CD14-positive monocyte (primary cell): ENCODE measurements around the gene CREBBP. TPM values are rescaled to one million over a fixed set of nuclear protein-coding genes. Genes with fewer than 3 reads are reported as not detected.

ENCODE experiments used
- DNase-seq, 3 donors: peaks; one replicate each; pipeline ENCODE4 v3.0.0-alpha.2; 2011 to 2022
- H2AFZ ChIP-seq: 2 replicates; pipeline ENCODE4 v1.6.0; 2012; ENCODE audit warnings: mild to moderate bottlenecking, low read depth, low read length, inconsistent platforms; ENCODE audit not compliant: insufficient read depth, poor library complexity, severe bottlenecking
- H3K27ac ChIP-seq, 2 donors: 1 replicate in 1 of 2; 2 replicates in 1 of 2; pipeline ENCODE4 v1.5.1; 2012 to 2013; ENCODE audit warnings: low read length in 2 of 2, control low read depth in 1 of 2, inconsistent platforms in 1 of 2, low read depth in 1 of 2, mild to moderate bottlenecking in 1 of 2
- H3K27me3 ChIP-seq, 2 donors: one replicate each; pipeline versions ENCODE4 v1.6.0 to v1.6.1; 2011 to 2013; ENCODE audit warnings: low read length in 2 of 2; ENCODE audit not compliant: control insufficient read depth in 2 of 2, insufficient read depth in 2 of 2
- H3K36me3 ChIP-seq, 2 donors: replicated peaks in 1 of 2; 1 replicate in 1 of 2; 2 replicates in 1 of 2; pipeline versions ENCODE4 v1.5.1 to v1.6.1; 2012 to 2013; ENCODE audit warnings: low read length in 2 of 2, control low read depth in 1 of 2, inconsistent platforms in 1 of 2, mild to moderate bottlenecking in 1 of 2; ENCODE audit not compliant: insufficient read depth in 2 of 2, control insufficient read depth in 1 of 2
- H3K4me1 ChIP-seq, 2 donors: 1 replicate in 1 of 2; 2 replicates in 1 of 2; pipeline versions ENCODE4 v1.5.1 to v1.6.1; 2012 to 2013; ENCODE audit warnings: low read length in 2 of 2, control low read depth in 1 of 2, inconsistent platforms in 1 of 2, mild to moderate bottlenecking in 1 of 2, moderate library complexity in 1 of 2; ENCODE audit not compliant: insufficient read depth in 2 of 2, control insufficient read depth in 1 of 2
- H3K4me2 ChIP-seq: replicated peaks from 2 replicates; pipeline ENCODE3; 2012; ENCODE audit warnings: low read length, moderate library complexity, mild to moderate bottlenecking; ENCODE audit not compliant: poor library complexity, severe bottlenecking; ENCODE audit errors: extremely low read depth
- H3K4me3 ChIP-seq, 3 experiments: fragments of 200-600 bp in 1 of 3; sonication (generic) in 1 of 3; replicated peaks in 1 of 3; 1 replicate in 2 of 3; 2 replicates in 1 of 3; pipeline ENCODE4 v1.5.1; 2011 to 2013; ENCODE audit warnings: low read length in 3 of 3, mild to moderate bottlenecking in 3 of 3, control low read depth in 2 of 3, low read depth in 2 of 3, inconsistent platforms in 1 of 3, moderate library complexity in 1 of 3
- H3K79me2 ChIP-seq: 2 replicates; pipeline ENCODE4 v1.6.0; 2012; ENCODE audit warnings: mild to moderate bottlenecking, control low read depth, inconsistent platforms, low read length, moderate library complexity; ENCODE audit not compliant: insufficient read depth
- H3K9ac ChIP-seq: 2 replicates; pipeline ENCODE4 v1.6.0; 2017; ENCODE audit warnings: low read length, mild to moderate bottlenecking; ENCODE audit not compliant: insufficient read depth, poor library complexity, severe bottlenecking
- H3K9me3 ChIP-seq, 2 donors: replicated peaks in 1 of 2; 1 replicate in 1 of 2; 2 replicates in 1 of 2; pipeline versions ENCODE4 v1.5.1 to v1.6.1; 2012 to 2013; ENCODE audit warnings: low read length in 2 of 2, control low read depth in 1 of 2; ENCODE audit not compliant: control insufficient read depth in 1 of 2, insufficient read depth in 1 of 2
- H4K20me1 ChIP-seq: 2 replicates; pipeline ENCODE4 v1.6.0; 2012; ENCODE audit warnings: mild to moderate bottlenecking, low read length, control low read depth, moderate library complexity; ENCODE audit not compliant: insufficient read depth
- H3K27ac Mint-ChIP-seq, 7 donors: one replicate each; pipeline ENCODE4 v1.8.0; 2020; ENCODE audit warnings: mild to moderate bottlenecking in 7 of 7, mixed read lengths in 7 of 7, moderate library complexity in 6 of 7, inconsistent platforms in 2 of 7
- H3K27me3 Mint-ChIP-seq, 3 donors: one replicate each; pipeline ENCODE4 v1.8.0; 2021 to 2022; ENCODE audit warnings: low read depth in 3 of 3, mild to moderate bottlenecking in 3 of 3, mixed read lengths in 3 of 3, moderate library complexity in 3 of 3, inconsistent platforms in 1 of 3
- H3K36me3 Mint-ChIP-seq, 2 donors: one replicate each; pipeline ENCODE4 v1.8.0; 2020; ENCODE audit warnings: mixed read lengths in 2 of 2, inconsistent platforms in 1 of 2, mild to moderate bottlenecking in 1 of 2
- H3K4me1 Mint-ChIP-seq: one replicate; pipeline ENCODE4 v1.8.0; 2020; ENCODE audit warnings: mild to moderate bottlenecking, mixed read lengths
- H3K4me3 Mint-ChIP-seq, 2 donors: one replicate each; pipeline ENCODE4 v1.8.0; 2020; ENCODE audit warnings: mild to moderate bottlenecking in 2 of 2, mixed read lengths in 2 of 2, moderate library complexity in 1 of 2
- H3K9me3 Mint-ChIP-seq, 7 donors: one replicate each; pipeline ENCODE4 v1.8.0; 2020 to 2022; ENCODE audit warnings: mixed read lengths in 7 of 7, mild to moderate bottlenecking in 6 of 7, moderate library complexity in 6 of 7, inconsistent platforms in 2 of 7
- WGBS: methylation state at CpG from one replicate; pipeline ENCODE4 v1.1.5; 2013; ENCODE audit warnings: missing lambda C conversion rate; ENCODE audit not compliant: insufficient coverage; 5-methylcytosine and 5-hydroxymethylcytosine counted together
- intact Hi-C, 2 donors: fragments of 100-400 bp; cut with micrococcal nuclease; formaldehyde crosslinking; loops; one replicate each; pipeline versions ENCODE4 v1.15.0 to v1.15.1; 2023
- polyA plus RNA-seq, 3 donors: library from polyadenylated mRNA; depleted of rRNA in 1 of 3; unstranded in 2 of 3; stranded (reverse) in 1 of 3; fragments of 300-500 nt in 2 of 3; fragments of >200 nt in 1 of 3; fragmentation: Illumina TruSeq in 2 of 3; gene quantifications; 1 replicate in 2 of 3; 2 replicates in 1 of 3; pipeline ENCODE4 v1.2.3, GENCODE V29; 2012 to 2021
- TF ChIP-seq, protein P1 (sequence below): fragments of 200-600 bp; IDR thresholded peaks from one replicate; pipeline ENCODE4 v1.8.0; 2022; ENCODE audit warnings: antibody characterized with exemption, mild to moderate bottlenecking

Gene CREBBP
- polyA plus RNA-seq, 3 donors, result 2.1 to 26.9 (median 6.2) TPM

DNA sequence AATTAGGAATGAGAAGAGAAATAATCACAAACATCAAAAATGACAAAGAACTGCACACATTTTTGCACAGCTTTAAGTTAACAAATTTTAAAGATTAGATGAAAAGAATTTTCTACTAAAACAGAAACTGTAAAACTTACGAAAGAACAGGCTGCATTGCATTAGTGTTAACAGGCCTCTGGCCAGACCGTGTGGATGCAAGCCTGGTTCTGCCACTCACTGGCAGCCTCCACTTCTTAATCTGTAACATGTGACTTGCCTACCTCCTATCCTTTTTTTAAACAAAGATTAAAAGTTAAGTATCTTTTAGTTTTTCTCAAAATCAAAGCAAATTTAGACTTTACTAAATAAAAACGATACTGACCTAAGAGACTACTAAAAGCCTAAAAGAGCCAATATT lies 37.5 kb downstream of the CREBBP start:
- Histone ChIP-seq H3K27ac (no peak overlapping the region), H3K27me3 (no peaks in the 10 kb centered on the region), H3K9me3 (no peaks in the 10 kb centered on the region), H3K4me2 (no peak overlapping the region), H4K20me1 (peaks cover 100% of the 10 kb centered on the region), H3K4me3 (no peak overlapping the region), H3K9ac (no peak overlapping the region), H2AFZ (no peak overlapping the region), H3K79me2 (peaks cover 100% of the 10 kb centered on the region), H3K36me3 (peaks cover 7 to 31% of the 10 kb centered on the region in 2 donors), H3K4me1 (peaks cover 14 to 19% of the 10 kb centered on the region in 2 donors)
- DNase-seq, result peak in 1 of 3 donors; percentile 17
- Mint-ChIP-seq H3K4me3 (no peak overlapping the region), H3K27ac (peak overlapping the region in 2 of 7 donors; percentile 69), H3K9me3 (no peaks in the 10 kb centered on the region), H3K36me3 (peaks cover 14 to 33% of the 10 kb centered on the region in 2 donors), H3K27me3 (peaks cover 0 to 5% (median 2%) of the 10 kb centered on the region in 3 donors), H3K4me1 (peaks cover 36% of the 10 kb centered on the region)
- TF ChIP-seq, protein P1, sequence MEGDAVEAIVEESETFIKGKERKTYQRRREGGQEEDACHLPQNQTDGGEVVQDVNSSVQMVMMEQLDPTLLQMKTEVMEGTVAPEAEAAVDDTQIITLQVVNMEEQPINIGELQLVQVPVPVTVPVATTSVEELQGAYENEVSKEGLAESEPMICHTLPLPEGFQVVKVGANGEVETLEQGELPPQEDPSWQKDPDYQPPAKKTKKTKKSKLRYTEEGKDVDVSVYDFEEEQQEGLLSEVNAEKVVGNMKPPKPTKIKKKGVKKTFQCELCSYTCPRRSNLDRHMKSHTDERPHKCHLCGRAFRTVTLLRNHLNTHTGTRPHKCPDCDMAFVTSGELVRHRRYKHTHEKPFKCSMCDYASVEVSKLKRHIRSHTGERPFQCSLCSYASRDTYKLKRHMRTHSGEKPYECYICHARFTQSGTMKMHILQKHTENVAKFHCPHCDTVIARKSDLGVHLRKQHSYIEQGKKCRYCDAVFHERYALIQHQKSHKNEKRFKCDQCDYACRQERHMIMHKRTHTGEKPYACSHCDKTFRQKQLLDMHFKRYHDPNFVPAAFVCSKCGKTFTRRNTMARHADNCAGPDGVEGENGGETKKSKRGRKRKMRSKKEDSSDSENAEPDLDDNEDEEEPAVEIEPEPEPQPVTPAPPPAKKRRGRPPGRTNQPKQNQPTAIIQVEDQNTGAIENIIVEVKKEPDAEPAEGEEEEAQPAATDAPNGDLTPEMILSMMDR, result no peak
- intact Hi-C loops, result no loop called here
- no CpG with 5 or more reads among the region's 3 CpGs for WGBS

DNA sequence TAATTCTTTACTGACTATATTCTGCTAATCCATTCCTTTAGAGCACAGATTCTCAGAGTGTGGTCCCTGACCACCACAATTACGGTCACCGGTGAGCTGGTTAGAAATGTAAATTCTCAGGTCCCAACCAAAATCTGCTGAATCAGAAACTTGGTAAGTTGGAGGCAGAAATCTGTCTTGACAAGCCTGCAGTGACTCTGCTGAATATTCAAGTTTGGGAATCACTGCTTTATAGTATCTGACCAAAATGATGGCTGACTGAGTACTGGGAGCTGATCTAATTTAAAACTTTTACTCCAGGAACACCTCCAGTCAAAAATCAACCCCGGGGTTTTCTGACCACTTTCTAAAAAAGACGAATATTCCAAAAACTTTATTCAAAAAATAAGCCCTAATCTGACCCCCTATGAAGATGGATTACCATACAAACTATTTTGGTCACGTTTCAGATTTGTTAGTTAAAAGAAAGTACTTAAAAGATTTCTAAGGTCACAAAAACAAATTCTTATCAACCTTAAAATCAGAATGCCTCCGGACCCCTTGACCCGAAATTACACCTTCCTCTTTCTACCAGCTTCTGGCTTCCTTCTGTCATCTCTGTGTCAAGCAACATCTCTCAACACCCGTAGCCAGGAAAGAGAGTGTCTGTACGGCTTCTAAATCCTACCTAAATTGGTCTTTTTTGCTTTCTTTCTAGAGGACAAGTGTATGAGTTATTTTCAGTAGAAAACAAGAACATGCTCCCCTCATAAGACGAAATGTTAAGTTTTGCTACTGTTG lies 38.6 kb downstream of the CREBBP start:
- Histone ChIP-seq H3K4me2 (peak overlapping the region; percentile 13), H4K20me1 (peaks cover 100% of the 10 kb centered on the region), H3K27me3 (no peaks in the 10 kb centered on the region), H3K79me2 (peaks cover 99% of the 10 kb centered on the region), H3K9ac (no peak overlapping the region), H3K4me1 (peaks cover 14 to 19% of the 10 kb centered on the region in 2 donors), H3K36me3 (peaks cover 6 to 27% of the 10 kb centered on the region in 2 donors), H3K9me3 (no peaks in the 10 kb centered on the region), H3K27ac (peak overlapping the region in 1 of 2 donors; percentile 61), H2AFZ (no peak overlapping the region), H3K4me3 (no peak overlapping the region)
- 31% methylated on average over 5 of the region's 10 CpGs for WGBS
- peak overlapping the region in 5 of 7 donors; percentile 24 to 69 (median 66) for H3K27ac Mint-ChIP-seq
- intact Hi-C loops, result no loop called here
- H3K9me3 Mint-ChIP-seq, result no peaks in the 10 kb centered on the region
- peaks cover 13 to 30% of the 10 kb centered on the region in 2 donors for H3K36me3 Mint-ChIP-seq
- peaks cover 0 to 5% (median 2%) of the 10 kb centered on the region in 3 donors for H3K27me3 Mint-ChIP-seq
- peaks cover 33% of the 10 kb centered on the region for H3K4me1 Mint-ChIP-seq
- TF ChIP-seq, protein P1, result no peak
- peak in 2 of 3 donors; percentile 28 to 32 for DNase-seq
- peak overlapping the region in 1 of 2 donors; percentile 57 for H3K4me3 Mint-ChIP-seq
